Mesendoderm (in vitro differentiated cells): ENCODE data around the gene FAM120B.
A peak's percentile ranks its signal among the peaks of the same experiment; 100 is the strongest.

Source experiments
- DNase-seq: peaks from one replicate; pipeline ENCODE4 v3.0.0; 2013
- H2AK5ac ChIP-seq: 2 replicates; pipeline ENCODE4 v1.6.1; 2013; ENCODE audit warnings: low read length, inconsistent platforms
- H2BK120ac ChIP-seq: 2 replicates; pipeline ENCODE4 v1.6.1; 2013; ENCODE audit warnings: low read depth, mild to moderate bottlenecking, low read length, moderate library complexity, mixed read lengths
- H2BK15ac ChIP-seq: replicated peaks from 2 replicates; pipeline ENCODE4 v1.6.1; 2013; ENCODE audit warnings: low read depth, mild to moderate bottlenecking, moderate library complexity
- H2BK5ac ChIP-seq: 2 replicates; pipeline ENCODE4 v1.6.1; 2013; ENCODE audit warnings: low read length, inconsistent platforms
- H3K18ac ChIP-seq: 2 replicates; pipeline ENCODE4 v1.6.1; 2013; ENCODE audit warnings: mild to moderate bottlenecking, low read length, mixed read lengths
- H3K23ac ChIP-seq: one replicate; pipeline ENCODE4 v1.6.1; 2013; ENCODE audit warnings: low read length
- H3K27ac ChIP-seq: 2 replicates; pipeline ENCODE4 v1.5.1; 2013; ENCODE audit warnings: low read depth, mild to moderate bottlenecking, inconsistent platforms, low read length, moderate library complexity
- H3K27me3 ChIP-seq: 2 replicates; pipeline ENCODE4 v1.6.1; 2013; ENCODE audit warnings: low read length, control low read depth, mild to moderate bottlenecking, inconsistent platforms; ENCODE audit not compliant: insufficient read depth, poor library complexity
- H3K36me3 ChIP-seq: 2 replicates; pipeline ENCODE4 v1.6.1; 2013; ENCODE audit warnings: low read length, inconsistent platforms; ENCODE audit not compliant: control insufficient read depth, insufficient read depth
- H3K4ac ChIP-seq: one replicate; pipeline ENCODE4 v1.6.1; 2013; ENCODE audit warnings: low read depth, mild to moderate bottlenecking, low read length, moderate library complexity
- H3K4me1 ChIP-seq: 2 replicates; pipeline ENCODE4 v1.6.1; 2013; ENCODE audit warnings: low read depth, low read length, inconsistent platforms; ENCODE audit not compliant: control insufficient read depth
- H3K4me2 ChIP-seq: 2 replicates; pipeline ENCODE4 v1.6.1; 2013; ENCODE audit warnings: low read length
- H3K4me3 ChIP-seq: 2 replicates; pipeline ENCODE4 v1.5.1; 2013; ENCODE audit warnings: mild to moderate bottlenecking, low read length
- H3K56ac ChIP-seq: one replicate; pipeline ENCODE4 v1.6.1; 2013; ENCODE audit warnings: low read length
- H3K79me1 ChIP-seq: 2 replicates; pipeline ENCODE4 v1.6.1; 2013; ENCODE audit warnings: low read length, inconsistent platforms
- H3K79me2 ChIP-seq: 2 replicates; pipeline ENCODE4 v1.6.1; 2013; ENCODE audit warnings: mild to moderate bottlenecking, low read length; ENCODE audit not compliant: control insufficient read depth, insufficient read depth
- H3K9ac ChIP-seq: 2 replicates; pipeline ENCODE4 v1.6.1; 2013; ENCODE audit warnings: low read length, inconsistent platforms
- H4K5ac ChIP-seq: one replicate; pipeline ENCODE4 v1.6.1; 2013; ENCODE audit warnings: low read length
- H4K8ac ChIP-seq: one replicate; pipeline ENCODE4 v1.6.1; 2013; ENCODE audit warnings: low read depth, mild to moderate bottlenecking, control low read depth, low read length, moderate library complexity
- WGBS: extraction: QIAGEN DNeasy Blood & Tissue Kit; methylation state at CpG from one replicate; pipeline ENCODE4 v1.1.7; 2013; ENCODE audit warnings: low lambda C conversion rate, missing lambda C conversion rate; ENCODE audit not compliant: insufficient coverage; ENCODE audit errors: extremely low coverage; 5-methylcytosine and 5-hydroxymethylcytosine counted together

The FAM120B gene

GRCh38 chr6:170420791-170421776 lies 114.5 kb downstream of the FAM120B start:
- H3K27me3 ChIP-seq, result no peaks in the 10 kb centered on the region
- no peak overlapping the region for H2BK120ac ChIP-seq
- H3K27ac ChIP-seq, result no peak overlapping the region
- H4K5ac ChIP-seq, result no peak overlapping the region
- H3K79me1 ChIP-seq, result no peaks in the 10 kb centered on the region
- H2BK5ac ChIP-seq, result no peak overlapping the region
- H3K9ac ChIP-seq, result no peak overlapping the region
- no peak overlapping the region for H3K23ac ChIP-seq
- no peak overlapping the region for H4K8ac ChIP-seq
- no peak overlapping the region for H3K4ac ChIP-seq
- H3K36me3 ChIP-seq, result no peaks in the 10 kb centered on the region
- H3K4me3 ChIP-seq, result no peak overlapping the region
- no peaks in the 10 kb centered on the region for H3K4me1 ChIP-seq
- WGBS, result no CpG with 5 or more reads among the region's 70 CpGs
- no peak overlapping the region for H3K56ac ChIP-seq
- no peaks in the 10 kb centered on the region for H3K79me2 ChIP-seq
- no peak overlapping the region for H2AK5ac ChIP-seq
- H3K4me2 ChIP-seq, result no peak overlapping the region
- no peak overlapping the region for H3K18ac ChIP-seq
- no peak for DNase-seq
- no peak overlapping the region for H2BK15ac ChIP-seq

DNA sequence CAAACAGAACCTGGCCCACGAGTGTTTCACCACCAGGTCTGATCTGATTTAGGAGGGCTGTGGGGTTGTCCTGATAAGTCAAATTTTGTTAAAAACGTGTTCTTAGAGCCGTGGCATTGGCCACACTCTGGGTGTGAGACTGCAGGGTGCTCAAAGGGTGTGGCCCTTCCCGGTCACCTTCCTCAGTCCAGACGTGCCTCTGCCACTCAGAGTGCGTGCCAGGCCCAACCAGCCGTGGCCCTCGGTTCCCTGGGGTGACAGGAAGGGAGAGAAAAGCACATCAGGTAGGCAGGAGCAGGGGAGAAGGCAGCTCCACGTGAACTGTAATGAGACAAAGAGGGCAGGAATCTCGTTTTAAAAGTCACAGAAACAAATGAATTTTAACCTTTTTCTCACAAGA lies 115.4 kb downstream of the FAM120B start:
- H3K79me2 ChIP-seq, result no peaks in the 10 kb centered on the region
- no peak overlapping the region for H3K4me3 ChIP-seq
- no peak overlapping the region for H2BK5ac ChIP-seq
- H4K8ac ChIP-seq, result no peak overlapping the region
- H2BK15ac ChIP-seq, result no peak overlapping the region
- no peak overlapping the region for H2BK120ac ChIP-seq
- H4K5ac ChIP-seq, result no peak overlapping the region
- no peak overlapping the region for H3K27ac ChIP-seq
- H3K9ac ChIP-seq, result no peak overlapping the region
- H3K4me2 ChIP-seq, result no peak overlapping the region
- H3K36me3 ChIP-seq, result no peaks in the 10 kb centered on the region
- no peak overlapping the region for H3K23ac ChIP-seq
- H2AK5ac ChIP-seq, result no peak overlapping the region
- no peaks in the 10 kb centered on the region for H3K4me1 ChIP-seq
- H3K4ac ChIP-seq, result no peak overlapping the region
- H3K56ac ChIP-seq, result no peak overlapping the region
- DNase-seq, result no peak
- H3K27me3 ChIP-seq, result no peaks in the 10 kb centered on the region
- H3K79me1 ChIP-seq, result no peaks in the 10 kb centered on the region
- no CpG with 5 or more reads among the region's 10 CpGs for WGBS
- H3K18ac ChIP-seq, result no peak overlapping the region

GRCh38 chr6:170423030-170423429 lies 116.5 kb downstream of the FAM120B start:
- peak; percentile 74 for DNase-seq
- Histone ChIP-seq H4K8ac (no peak overlapping the region), H3K18ac (no peak overlapping the region), H3K4ac (no peak overlapping the region), H2BK5ac (no peak overlapping the region), H3K4me2 (peak overlapping the region; percentile 1), H3K79me2 (no peaks in the 10 kb centered on the region), H3K23ac (no peak overlapping the region), H3K36me3 (no peaks in the 10 kb centered on the region), H3K4me3 (no peak overlapping the region), H2BK15ac (no peak overlapping the region), H2BK120ac (no peak overlapping the region), H3K9ac (peak overlapping the region; percentile 24), H3K27me3 (no peaks in the 10 kb centered on the region), H3K27ac (no peak overlapping the region), H3K79me1 (no peaks in the 10 kb centered on the region), H3K4me1 (no peaks in the 10 kb centered on the region), H2AK5ac (no peak overlapping the region), H4K5ac (no peak overlapping the region), H3K56ac (peak overlapping the region; percentile 67)
- no CpG with 5 or more reads among the region's 29 CpGs for WGBS

DNA sequence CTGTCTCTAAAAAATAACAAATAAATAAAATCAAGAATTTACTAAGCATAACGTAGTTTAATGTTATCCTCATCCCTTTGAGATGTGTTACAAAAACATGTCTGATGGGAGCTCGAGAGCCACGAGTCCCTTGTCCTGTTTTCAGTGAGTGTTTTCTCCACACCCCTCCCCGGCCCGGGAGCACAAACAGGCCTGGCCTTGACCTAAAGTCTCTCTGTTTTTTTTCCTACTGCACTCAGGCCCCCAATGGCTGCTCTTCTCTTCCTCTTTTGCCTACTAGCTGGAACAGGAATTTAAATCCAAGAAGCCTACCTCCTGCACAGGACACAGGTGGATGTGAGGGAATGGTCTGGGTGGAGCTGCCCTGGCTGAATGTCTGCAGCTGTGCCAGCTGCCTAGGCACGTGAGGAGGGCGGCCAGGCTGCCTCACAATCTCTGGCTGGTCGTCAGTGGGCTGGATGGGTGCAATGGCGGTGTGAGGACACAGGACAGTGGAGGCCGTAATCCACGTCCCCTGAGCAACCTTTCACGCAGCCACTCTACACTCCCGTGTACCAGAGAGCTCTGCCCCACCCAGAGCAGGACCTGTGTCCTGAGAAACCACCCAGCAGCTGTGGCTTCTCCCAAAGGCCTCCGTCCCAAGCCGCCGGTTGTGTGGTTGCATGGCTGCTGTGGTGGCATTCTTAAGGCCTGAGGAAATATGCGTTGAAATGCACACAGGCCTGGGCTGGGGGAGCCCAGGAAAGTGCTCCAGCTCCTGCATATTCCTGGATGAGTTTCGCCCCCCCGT lies 117.5 kb downstream of the FAM120B start:
- Histone ChIP-seq H3K79me2 (no peaks in the 10 kb centered on the region), H3K18ac (no peak overlapping the region), H3K23ac (no peak overlapping the region), H2BK5ac (no peak overlapping the region), H3K79me1 (no peaks in the 10 kb centered on the region), H4K8ac (no peak overlapping the region), H3K27me3 (no peaks in the 10 kb centered on the region), H3K36me3 (no peaks in the 10 kb centered on the region), H3K4me2 (no peak overlapping the region), H2BK15ac (no peak overlapping the region), H3K4me1 (no peaks in the 10 kb centered on the region), H3K27ac (no peak overlapping the region), H3K9ac (no peak overlapping the region), H3K4ac (no peak overlapping the region), H2AK5ac (no peak overlapping the region), H3K4me3 (no peak overlapping the region), H3K56ac (no peak overlapping the region), H4K5ac (no peak overlapping the region), H2BK120ac (no peak overlapping the region)
- DNase-seq, result no peak
- no CpG with 5 or more reads among the region's 19 CpGs for WGBS

DNA sequence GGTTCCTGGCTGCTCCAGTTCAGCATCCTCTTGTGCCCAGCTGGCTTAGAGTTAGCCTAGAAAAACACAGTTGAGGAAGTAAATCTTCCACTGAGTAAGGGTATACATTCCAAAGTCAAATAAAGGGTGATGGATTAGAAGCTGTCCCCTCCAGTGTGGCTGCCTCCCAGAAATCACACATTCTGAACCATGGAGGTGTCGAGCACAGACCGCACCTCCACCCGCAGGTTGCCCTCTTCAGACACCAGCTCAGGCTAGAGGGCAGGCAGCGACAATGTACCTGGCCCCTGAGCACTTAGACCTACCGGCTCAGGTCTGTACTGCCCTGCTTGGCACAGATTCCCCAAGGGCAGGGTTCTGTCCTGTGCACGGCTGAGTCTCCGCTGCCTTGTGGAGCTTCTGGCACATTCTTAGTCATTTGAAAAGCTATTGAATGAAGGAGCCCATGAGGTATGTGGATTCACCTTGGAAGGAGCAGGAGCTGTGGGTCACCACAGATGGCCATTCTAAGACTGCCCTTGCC lies 118.1 kb downstream of the FAM120B start:
- Histone ChIP-seq H3K27me3 (no peaks in the 10 kb centered on the region), H3K27ac (no peak overlapping the region), H2BK120ac (no peak overlapping the region), H3K18ac (no peak overlapping the region), H3K4me3 (no peak overlapping the region), H4K8ac (no peak overlapping the region), H2AK5ac (no peak overlapping the region), H3K9ac (no peak overlapping the region), H3K36me3 (no peaks in the 10 kb centered on the region), H3K23ac (no peak overlapping the region), H3K4me2 (no peak overlapping the region), H4K5ac (no peak overlapping the region), H3K56ac (no peak overlapping the region), H3K4me1 (no peaks in the 10 kb centered on the region), H3K4ac (no peak overlapping the region), H3K79me2 (no peaks in the 10 kb centered on the region), H2BK5ac (no peak overlapping the region), H2BK15ac (no peak overlapping the region), H3K79me1 (no peaks in the 10 kb centered on the region)
- no peak for DNase-seq
- WGBS, result no CpG with 5 or more reads among the region's 7 CpGs
